PC-9 (cell line): ENCODE data around the gene TPRG1L. TPM values are rescaled to one million over a fixed set of nuclear protein-coding genes. Genes with fewer than 3 reads are reported as not detected.

Experiments
- BruUV-seq: library from RNA; stranded (reverse); fragments of 400-500 nt; replicated peaks from 2 replicates; lab custom pipeline; 2021; lab: Mats Ljungman, UMichigan
- CTCF ChIA-PET: fragments of 300-600 bp; sonication (Branson Sonifier 250); formaldehyde crosslinking; loops from one replicate; lab custom pipeline; 2022; ENCODE audit warnings: antibody characterized with exemption; lab: Charles Lee
- POLR2A ChIA-PET: fragments of 300-600 bp; sonication (Branson Sonifier 250); formaldehyde crosslinking; loops from one replicate; lab custom pipeline; 2022; ENCODE audit warnings: antibody characterized with exemption; ENCODE audit not compliant: unreplicated experiment; lab: Charles Lee
- DNase-seq, 2 experiments: peaks; one replicate each; pipeline versions ENCODE4 v3.0.0 to v3.0.0-alpha.2; 2015 to 2022; ENCODE audit warnings: mixed read lengths in 1 of 2
- H2AFZ ChIP-seq: fragments of 200-600 bp; sonication (generic); 2 replicates; pipeline ENCODE4 v1.8.1; 2017; ENCODE audit warnings: antibody characterized with exemption
- H3F3A ChIP-seq: fragments of 200-600 bp; sonication (generic); 2 replicates; pipeline ENCODE4 v1.8.1; 2017; ENCODE audit warnings: antibody characterized with exemption, mild to moderate bottlenecking, low read depth; ENCODE audit not compliant: insufficient read depth
- H3K27ac ChIP-seq: fragments of 200-600 bp; sonication (generic); 2 replicates; pipeline ENCODE4 v1.6.1; 2016; ENCODE audit warnings: mixed run types
- H3K27me3 ChIP-seq: fragments of 200-600 bp; sonication (generic); 2 replicates; pipeline ENCODE4 v1.6.1; 2016; ENCODE audit warnings: low read depth, mixed run types; ENCODE audit not compliant: insufficient read depth
- H3K36me3 ChIP-seq: fragments of 200-600 bp; sonication (generic); 2 replicates; pipeline ENCODE4 v1.6.1; 2016; ENCODE audit warnings: low read depth, mixed run types
- H3K4me1 ChIP-seq: fragments of 200-600 bp; sonication (generic); replicated peaks from 2 replicates; pipeline ENCODE4 v1.6.1; 2016; ENCODE audit warnings: mixed run types; ENCODE audit not compliant: insufficient read depth
- H3K4me2 ChIP-seq: fragments of 200-600 bp; sonication (generic); 2 replicates; pipeline ENCODE4 v1.6.1; 2017; ENCODE audit warnings: mixed run types
- H3K4me3 ChIP-seq: fragments of 200-600 bp; sonication (generic); 2 replicates; pipeline ENCODE4 v1.6.1; 2016; ENCODE audit warnings: mixed run types
- H3K79me2 ChIP-seq: fragments of 200-600 bp; sonication (generic); 2 replicates; pipeline ENCODE4 v1.6.1; 2017; ENCODE audit warnings: low read depth, mixed run types
- H3K9me2 ChIP-seq: fragments of 200-600 bp; sonication (generic); 2 replicates; pipeline ENCODE4 v1.8.1; 2017; ENCODE audit warnings: mild to moderate bottlenecking; ENCODE audit not compliant: insufficient read depth
- H3K9me3 ChIP-seq: fragments of 200-600 bp; sonication (generic); 2 replicates; pipeline ENCODE4 v1.8.1; 2016; ENCODE audit warnings: low read depth; ENCODE audit not compliant: insufficient read depth
- H4K20me1 ChIP-seq: fragments of 200-600 bp; sonication (generic); 2 replicates; pipeline ENCODE4 v1.8.1; 2017; ENCODE audit not compliant: insufficient read depth
- CTCF ChIP-seq: fragments of 200-600 bp; sonication (generic); conservative IDR thresholded peaks from 2 replicates; pipeline ENCODE4 v1.6.1; 2017; ENCODE audit warnings: mixed run types, antibody characterized with exemption, mild to moderate bottlenecking, moderate library complexity
- EZH2 ChIP-seq: fragments of 200-600 bp; sonication (generic); IDR thresholded peaks from 2 replicates; pipeline ENCODE4 v1.8.0; 2017; ENCODE audit warnings: antibody characterized with exemption, low read depth
- intact Hi-C: fragments of 100-400 bp; cut with micrococcal nuclease; formaldehyde crosslinking; loops from one replicate; pipeline ENCODE4 v1.10.0; 2022; ENCODE audit not compliant: unreplicated experiment
- total RNA-seq: library from RNA; stranded (reverse); gene quantifications from 2 replicates; pipeline ENCODE4 v1.2.3, GENCODE V29; 2021

Gene TPRG1L
- total RNA-seq, 1 experiment from 2014 or later = 41.4 TPM

- Histone ChIP-seq H2AFZ (no peak overlapping the region), H3K27me3 (no peaks in the 10 kb centered on the region), H3F3A (peaks cover 24% of the 10 kb centered on the region; the same call in 1 of the 2 replicates), H3K27ac (peak overlapping the region; percentile 85), H3K79me2 (peaks cover 5% of the 10 kb centered on the region; the same call in 1 of the 2 replicates), H3K9me2 (no peaks in the 10 kb centered on the region), H3K36me3 (no peaks in the 10 kb centered on the region), H3K4me2 (peak overlapping the region; percentile 71), H3K4me3 (no peak overlapping the region), H3K4me1 (peaks cover 49% of the 10 kb centered on the region), H3K9me3 (no peaks in the 10 kb centered on the region), H4K20me1 (no peaks in the 10 kb centered on the region)
- BruUV-seq = no TSS peak
- intact Hi-C loops = no loop called here
- DNase-seq = no peak
- CTCF ChIA-PET = interaction anchor here (0.6 kb wide), 1 partner anchor 69 kb away, joined by 9 read pairs; no protein-coding TSS in a partner anchor
- POLR2A ChIA-PET = interaction anchor here (0.6 kb wide), 1 partner anchor 72 kb away, joined by 5 read pairs; no protein-coding TSS in a partner anchor
- TF ChIP-seq CTCF (peak; percentile 65), EZH2 (no peak)
These were observed 9.8 kb upstream of the TPRG1L start for GRCh38 chr1:3614755-3615742.

GRCh38 chr1:3616861-3617260, 8.0 kb upstream of the TPRG1L start:
- Histone ChIP-seq H3K36me3 (no peaks in the 10 kb centered on the region), H3F3A (peaks cover 22% of the 10 kb centered on the region; the same call in 1 of the 2 replicates), H3K27ac (no peak overlapping the region), H3K9me2 (no peaks in the 10 kb centered on the region), H2AFZ (no peak overlapping the region), H3K79me2 (no peaks in the 10 kb centered on the region), H3K4me3 (no peak overlapping the region), H3K9me3 (no peaks in the 10 kb centered on the region), H3K4me2 (no peak overlapping the region), H4K20me1 (no peaks in the 10 kb centered on the region), H3K27me3 (no peaks in the 10 kb centered on the region), H3K4me1 (peaks cover 41% of the 10 kb centered on the region)
- CTCF ChIA-PET = interaction anchor here (0.5 to 0.6 kb wide), 2 partner anchors 87 to 94 kb away, joined by 6 to 8 read pairs; no protein-coding TSS in a partner anchor
- no TSS peak for BruUV-seq
- POLR2A ChIA-PET = no interaction called here
- intact Hi-C loops = no loop called here
- no peak for TF ChIP-seq EZH2
- no peak for DNase-seq

- Histone ChIP-seq H3K9me2 (no peaks in the 10 kb centered on the region), H3K27me3 (no peaks in the 10 kb centered on the region), H3F3A (peaks cover 12% of the 10 kb centered on the region; the same call in 1 of the 2 replicates), H3K36me3 (no peaks in the 10 kb centered on the region), H3K4me3 (no peak overlapping the region), H3K4me1 (peaks cover 33% of the 10 kb centered on the region), H2AFZ (no peak overlapping the region), H4K20me1 (no peaks in the 10 kb centered on the region), H3K27ac (no peak overlapping the region), H3K9me3 (no peaks in the 10 kb centered on the region), H3K79me2 (no peaks in the 10 kb centered on the region), H3K4me2 (no peak overlapping the region)
- no peak for DNase-seq
- intact Hi-C loops = no loop called here
- ChIA-PET CTCF (interaction anchor here (0.6 kb wide), 1 partner anchor 54 kb away, joined by 3 read pairs; no protein-coding TSS in a partner anchor), POLR2A (no interaction called here)
- no peak for TF ChIP-seq EZH2
- no peak for TF ChIP-seq CTCF
- BruUV-seq = no TSS peak
These were observed 6.9 kb upstream of the TPRG1L start for GRCh38 chr1:3617806-3618345.
